Frontal cortex (tissue), 4 donors: ENCODE measurements around the gene AGAP1. TPM values are rescaled to one million over a fixed set of nuclear protein-coding genes. Genes with fewer than 3 reads are reported as not detected.

Experiments used
- DNase-seq, 2 donors: peaks; one replicate each; pipeline ENCODE4 v3.0.0; 2012; ENCODE audit warnings: low spot score in 2 of 2
- FAIRE-seq: peaks from 2 replicates; lab custom pipeline; 2012; peaks lifted over from hg19 to GRCh38; lab: Jason Lieb, UNC
- total RNA-seq: library from RNA; depleted of rRNA; stranded (reverse); fragments of >200 nt; gene quantifications from one replicate; pipeline ENCODE4 v1.2.3, GENCODE V29; 2014
- donor health status: control.
- donor health status: control.
- donor health status: control.

The AGAP1 gene
- total RNA-seq, 1 donor from 2014 or later: 27.3 TPM

DNA sequence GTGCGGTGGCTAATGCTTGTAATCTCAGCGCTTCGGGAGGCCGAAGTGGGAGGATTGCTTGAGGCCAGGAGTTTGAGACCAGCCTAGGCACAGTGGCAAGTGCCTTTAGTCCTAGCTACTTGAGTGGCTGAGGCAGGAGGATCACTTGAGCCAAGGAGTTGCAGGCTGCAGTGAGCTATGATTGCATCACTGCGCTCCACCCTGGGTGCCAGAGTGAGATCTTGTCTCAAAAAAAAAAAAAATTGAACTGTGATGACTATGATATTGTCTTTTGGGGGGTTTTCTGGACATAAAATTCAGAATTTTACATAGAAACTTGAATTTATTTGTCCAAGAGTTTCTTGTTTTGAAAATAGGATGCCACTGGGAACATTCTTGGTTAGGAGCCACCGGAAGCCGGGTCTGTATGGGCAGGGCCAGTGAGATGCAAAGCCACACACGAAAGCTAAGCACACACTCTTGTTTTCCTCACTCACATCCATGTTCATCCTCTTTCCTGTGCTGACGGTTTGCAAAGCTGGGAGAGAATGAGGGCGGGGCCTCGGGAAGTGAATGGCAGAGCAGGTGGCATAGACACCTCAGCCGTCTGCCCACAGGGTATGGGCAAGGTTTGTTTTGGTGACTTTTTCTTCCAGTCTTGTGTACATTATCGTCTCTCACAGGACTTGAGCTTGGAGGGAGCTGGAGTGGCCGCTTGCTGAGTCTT is 12.6 kb downstream of the AGAP1 start:
- no peak for DNase-seq
- FAIRE-seq: no peak

DNA sequence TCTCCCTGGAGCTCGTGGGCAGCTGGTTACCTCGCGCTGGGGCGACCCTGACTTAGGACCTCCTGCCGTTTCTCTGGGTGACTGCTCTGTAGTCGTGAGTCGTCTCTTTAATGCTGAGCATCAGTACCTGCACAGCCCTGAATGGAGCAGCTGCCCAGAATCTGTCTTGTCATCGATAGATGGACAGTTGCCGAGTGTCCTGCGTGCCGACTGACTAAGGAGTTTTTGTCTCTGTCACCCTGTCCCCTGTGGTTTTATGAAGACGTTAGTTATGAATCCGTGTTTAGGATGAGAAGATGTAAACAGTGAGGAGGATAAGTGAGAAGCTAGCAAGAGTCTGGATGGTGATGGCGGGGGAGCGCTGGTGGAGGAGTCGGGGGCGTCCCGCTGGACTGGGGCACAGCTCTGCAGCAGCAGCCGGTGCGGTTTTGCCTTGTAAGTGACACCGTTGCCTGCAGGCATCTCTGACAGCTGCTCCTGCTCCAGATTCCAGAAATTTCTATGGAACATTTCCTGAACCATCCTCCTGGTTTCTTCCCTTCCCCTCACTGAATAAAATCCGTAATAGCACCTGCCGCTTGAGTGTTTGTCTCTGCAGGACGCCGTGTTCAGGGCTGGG is 13.3 kb downstream of the AGAP1 start:
- no peak for DNase-seq
- no peak for FAIRE-seq

- FAIRE-seq (no peak), DNase-seq (no peak)
Observed at GRCh38 chr2:235507928-235508327, 14.1 kb downstream of the AGAP1 start.

DNA sequence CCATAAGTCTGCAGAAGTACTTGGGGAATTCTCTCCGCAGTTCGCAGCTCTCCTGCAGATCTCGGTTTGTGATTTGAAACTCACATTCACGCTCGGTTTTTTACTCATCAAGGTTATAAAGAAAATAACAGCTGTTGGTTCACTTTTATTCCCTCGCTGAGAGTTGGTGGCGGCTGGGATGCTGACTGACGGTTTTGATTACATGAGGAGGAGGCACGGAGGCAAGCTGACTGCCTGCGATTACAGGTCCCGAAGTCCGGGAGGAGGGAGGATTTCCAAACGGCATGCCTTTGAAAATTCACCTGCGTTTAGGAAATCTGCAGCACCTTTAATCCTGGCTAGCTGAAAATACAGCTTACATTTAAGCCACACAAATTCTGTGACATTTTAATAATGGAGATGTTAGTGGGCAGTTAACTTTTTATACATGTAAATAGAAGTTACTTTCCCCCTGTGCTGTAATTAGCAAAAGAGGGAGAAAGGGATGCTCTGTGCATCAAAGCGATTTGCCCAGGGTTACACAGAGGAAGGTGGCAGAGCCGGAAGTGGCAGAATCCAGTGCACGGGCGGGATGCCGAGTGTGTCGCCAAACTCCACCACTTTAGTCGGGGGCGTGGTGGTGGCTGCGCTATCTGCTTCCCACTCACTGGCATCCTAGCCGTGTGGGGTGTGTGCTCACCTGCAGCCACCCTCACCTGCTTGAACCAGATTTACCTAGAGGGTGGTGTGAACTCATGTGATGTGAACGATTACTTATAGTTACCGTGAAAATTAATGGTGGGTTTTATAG is 14.7 kb downstream of the AGAP1 start:
- FAIRE-seq (no peak), DNase-seq (no peak)

- DNase-seq (no peak), FAIRE-seq (no peak)
Observed at GRCh38 chr2:235510318-235510717, 16.5 kb downstream of the AGAP1 start.

DNA sequence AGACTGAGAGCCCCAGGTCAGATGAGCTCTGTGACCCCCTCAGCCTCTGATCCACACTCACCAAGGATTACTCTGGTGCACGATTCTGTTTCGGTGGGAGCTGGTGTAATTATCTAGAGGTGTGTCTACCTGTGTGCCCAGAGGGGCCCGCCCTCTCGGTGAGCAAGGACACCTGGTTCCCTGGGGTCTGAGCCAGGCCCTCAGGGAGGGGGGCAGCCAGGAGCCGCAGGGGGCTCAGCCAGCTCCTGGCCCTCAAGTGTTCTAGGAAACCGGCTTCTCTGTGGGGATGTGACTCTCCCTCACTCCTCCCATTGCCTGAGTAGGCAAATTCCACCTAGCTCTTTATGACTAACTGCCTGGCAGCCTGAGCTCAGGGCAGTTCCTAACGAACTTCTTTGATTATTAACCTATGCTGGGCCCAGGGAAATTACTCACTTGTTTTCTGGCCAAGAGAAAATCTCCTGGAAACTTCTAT is 17.4 kb downstream of the AGAP1 start:
- DNase-seq (no peak), FAIRE-seq (no peak)

- FAIRE-seq (no peak), DNase-seq (no peak)
Observed at GRCh38 chr2:235511751-235512698, 18.2 kb downstream of the AGAP1 start.

DNA sequence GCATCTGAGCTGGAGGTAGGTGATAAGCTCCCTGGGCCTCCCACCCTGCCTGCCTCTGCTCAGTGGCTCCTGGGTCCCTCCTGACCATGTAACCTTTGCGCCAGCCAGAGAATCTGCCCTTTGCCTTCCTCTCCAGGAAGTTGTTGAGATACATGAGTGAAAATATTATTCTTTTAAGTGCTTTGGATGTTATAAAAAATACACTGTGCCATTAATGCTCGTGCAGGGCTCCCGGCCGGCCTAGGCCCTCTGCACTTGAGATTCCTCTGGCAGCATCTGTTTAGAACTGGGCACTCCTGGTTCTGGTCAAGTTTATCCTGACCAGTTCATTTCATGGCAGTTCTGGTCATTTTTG is 18.8 kb downstream of the AGAP1 start:
- FAIRE-seq (no peak), DNase-seq (no peak)

DNA sequence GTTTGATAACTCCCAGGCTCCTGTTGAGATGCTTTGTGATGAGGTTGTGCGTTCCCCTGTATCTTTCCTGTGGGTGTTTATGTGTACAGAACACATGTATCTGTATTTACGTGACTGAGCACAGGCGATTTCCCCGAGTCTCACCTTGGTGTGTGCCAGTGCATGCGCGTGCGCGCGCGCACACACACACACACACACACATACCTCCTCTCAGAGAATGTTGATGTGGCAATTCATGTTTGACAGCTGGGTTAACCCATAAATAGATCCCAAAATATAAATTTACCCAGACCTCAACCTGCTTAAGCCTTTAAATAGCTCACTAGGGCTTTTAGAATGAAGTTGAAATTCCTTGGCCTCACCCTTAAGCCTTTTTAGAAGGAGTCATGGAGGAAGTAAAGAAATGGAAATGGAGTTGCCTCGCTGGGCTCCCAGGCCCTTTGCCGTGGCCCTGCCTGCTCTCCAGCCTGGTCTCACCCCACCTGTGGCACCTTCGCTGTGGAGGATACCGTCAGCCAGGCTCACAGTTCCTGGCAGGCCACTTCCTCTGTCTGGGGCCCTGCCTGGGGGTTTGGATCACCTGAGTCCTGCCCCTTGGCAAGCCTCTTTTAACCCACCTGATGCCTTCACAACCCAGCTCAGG is 20.3 kb downstream of the AGAP1 start:
- DNase-seq: no peak
- no peak for FAIRE-seq

- DNase-seq (no peak), FAIRE-seq (no peak)
Observed at GRCh38 chr2:235514627-235515363, 21.0 kb downstream of the AGAP1 start.

GRCh38 chr2:235515364-235515742 is 21.5 kb downstream of the AGAP1 start:
- no peak for FAIRE-seq
- DNase-seq: no peak

GRCh38 chr2:235515821-235516220 is 22.0 kb downstream of the AGAP1 start:
- FAIRE-seq: no peak
- no peak for DNase-seq

GRCh38 chr2:235516257-235516656 is 22.4 kb downstream of the AGAP1 start:
- no peak for DNase-seq

GRCh38 chr2:235518322-235519090 is 24.7 kb downstream of the AGAP1 start:
- DNase-seq: no peak
- FAIRE-seq: no peak

More at GRCh38 chr2:235516257-235516656, 22.4 kb downstream of the AGAP1 start:
- FAIRE-seq: no peak

GRCh38 chr2:235520787-235521186 is 26.9 kb downstream of the AGAP1 start:
- DNase-seq (no peak), FAIRE-seq (no peak)

DNA sequence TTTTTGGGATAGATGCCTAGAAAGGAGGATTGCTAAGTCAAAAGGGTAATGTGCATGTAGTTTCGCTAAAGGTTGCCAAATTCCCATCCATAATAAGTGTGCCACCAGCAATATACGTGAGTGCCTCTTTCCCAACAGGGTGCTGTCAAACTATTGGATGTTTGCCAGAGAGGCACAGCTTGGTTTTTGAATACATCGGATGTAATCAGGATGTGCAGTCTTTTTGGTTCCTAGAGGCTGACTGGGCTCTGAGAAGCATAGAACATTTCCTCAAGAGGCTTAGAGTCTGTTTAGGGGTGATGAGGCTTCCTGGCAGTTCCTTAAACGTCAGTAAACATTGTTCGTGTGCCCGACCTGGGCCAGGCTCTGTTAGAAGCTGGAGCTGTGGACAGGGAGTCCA is 28.0 kb downstream of the AGAP1 start:
- DNase-seq (no peak), FAIRE-seq (no peak)

DNA sequence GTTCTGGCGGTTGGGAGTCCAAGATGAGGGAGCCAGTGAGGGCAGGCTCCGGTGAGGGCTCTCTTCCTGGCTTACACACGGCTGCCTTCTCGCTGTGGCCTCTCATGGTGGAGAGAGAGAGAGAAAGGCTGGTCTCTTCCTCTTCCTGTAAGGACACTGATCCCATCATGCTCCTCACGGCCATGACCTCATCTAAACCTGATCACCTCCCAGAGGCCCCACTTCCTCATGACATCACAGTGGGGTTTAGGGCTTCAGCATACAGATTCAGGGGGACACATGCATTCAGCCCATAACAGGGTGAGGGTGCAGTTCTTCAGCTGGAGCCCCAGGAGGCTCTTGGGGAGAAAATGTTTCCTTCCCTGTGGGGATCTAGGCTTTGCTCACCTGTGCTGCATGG is 29.2 kb downstream of the AGAP1 start:
- DNase-seq (no peak), FAIRE-seq (no peak)
